Nephron (organoid): ENCODE measurements around the gene LEFTY2.

ENCODE experiments used
- H3K27ac Mint-ChIP-seq, 3 experiments: 2 replicates each; pipeline ENCODE4 v1.8.0; 2020; ENCODE audit warnings: mixed read lengths in 3 of 3, mild to moderate bottlenecking in 2 of 3, moderate library complexity in 1 of 3
- H3K27me3 Mint-ChIP-seq: 2 replicates; pipeline ENCODE4 v1.8.0; 2021; ENCODE audit warnings: low read depth, mild to moderate bottlenecking, moderate library complexity, mixed read lengths
- H3K36me3 Mint-ChIP-seq: 2 replicates; pipeline ENCODE4 v1.8.0; 2020; ENCODE audit warnings: low read depth, mixed read lengths
- H3K4me1 Mint-ChIP-seq: 2 replicates; pipeline ENCODE4 v1.8.0; 2020; ENCODE audit warnings: mixed read lengths
- H3K4me3 Mint-ChIP-seq, 3 experiments: 2 replicates each; pipeline ENCODE4 v1.8.0; 2020; ENCODE audit warnings: mild to moderate bottlenecking in 3 of 3, mixed read lengths in 3 of 3, moderate library complexity in 2 of 3
- H3K9me3 Mint-ChIP-seq: 2 replicates; pipeline ENCODE4 v1.8.0; 2020; ENCODE audit warnings: mixed read lengths
- CTCF ChIP-seq, 3 experiments: fragments of 200-600 bp; sonication (generic); IDR thresholded peaks; one replicate each; pipeline ENCODE4 v1.5.0; 2021; ENCODE audit warnings: antibody characterized with exemption in 3 of 3; ENCODE audit not compliant: unreplicated experiment in 3 of 3

The LEFTY2 gene

GRCh38 chr1:225923692-225924555 lies 17.1 kb downstream of the LEFTY2 start, which contains the start of gene PYCR2:
Gene PYCR2 (minus strand): TSS chr1:225924250. CDS start chr1:225924110, 140 bp downstream.
- Mint-ChIP-seq H3K4me3 (peak within 1 kb of the TSS; percentile 94 to 97 (median 97)), H3K9me3 (no peaks in the 10 kb centered on the region), H3K27ac (peak within 1 kb of the TSS; percentile 92 to 97 (median 97)), H3K36me3 (peaks cover 9% of the 10 kb centered on the region), H3K27me3 (peaks cover 3% of the 10 kb centered on the region), H3K4me1 (peaks cover 6% of the 10 kb centered on the region)
- no peak for TF ChIP-seq CTCF (IDR thresholded peaks at IDR 0.05; ENCODE audit: unreplicated experiment in 3 of 3)

GRCh38 chr1:225923381-225923691 lies 17.7 kb downstream of the LEFTY2 start:
- H3K9me3 Mint-ChIP-seq = no peaks in the 10 kb centered on the region
- H3K27me3 Mint-ChIP-seq = peaks cover 3% of the 10 kb centered on the region
- H3K27ac Mint-ChIP-seq = peak overlapping the region; percentile 92 to 97 (median 97)
- H3K4me1 Mint-ChIP-seq = peaks cover 6% of the 10 kb centered on the region
- peaks cover 9% of the 10 kb centered on the region for H3K36me3 Mint-ChIP-seq
- no peak for TF ChIP-seq CTCF (IDR thresholded peaks at IDR 0.05; ENCODE audit: unreplicated experiment in 3 of 3)
- peak overlapping the region; percentile 94 to 97 (median 97) for H3K4me3 Mint-ChIP-seq

- Mint-ChIP-seq H3K9me3 (no peaks in the 10 kb centered on the region), H3K4me3 (peak overlapping the region; percentile 94 to 97 (median 97)), H3K27ac (peak overlapping the region in 1 of 3 experiments; percentile 48), H3K36me3 (peaks cover 17% of the 10 kb centered on the region), H3K4me1 (peaks cover 6% of the 10 kb centered on the region), H3K27me3 (peaks cover 3% of the 10 kb centered on the region)
- TF ChIP-seq CTCF (IDR thresholded peaks at IDR 0.05; ENCODE audit: unreplicated experiment in 3 of 3) = no peak
These were observed 19.0 kb downstream of the LEFTY2 start for GRCh38 chr1:225921734-225922709.

GRCh38 chr1:225919906-225920305 lies 21.1 kb downstream of the LEFTY2 start:
- no peaks in the 10 kb centered on the region for H3K9me3 Mint-ChIP-seq
- TF ChIP-seq CTCF (IDR thresholded peaks at IDR 0.05; ENCODE audit: unreplicated experiment in 3 of 3) = no peak
- peak overlapping the region in 1 of 3 experiments; percentile 40 for H3K4me3 Mint-ChIP-seq
- H3K36me3 Mint-ChIP-seq = peaks cover 28% of the 10 kb centered on the region
- peaks cover 12% of the 10 kb centered on the region for H3K4me1 Mint-ChIP-seq
- H3K27ac Mint-ChIP-seq = peak overlapping the region in 2 of 3 experiments; percentile 52 to 56
- H3K27me3 Mint-ChIP-seq = peaks cover 3% of the 10 kb centered on the region

GRCh38 chr1:225918280-225918679 lies 22.7 kb downstream of the LEFTY2 start:
- peaks cover 35% of the 10 kb centered on the region for H3K36me3 Mint-ChIP-seq
- no peak overlapping the region for H3K27ac Mint-ChIP-seq
- no peak overlapping the region for H3K4me3 Mint-ChIP-seq
- no peak for TF ChIP-seq CTCF (IDR thresholded peaks at IDR 0.05; ENCODE audit: unreplicated experiment in 3 of 3)
- H3K9me3 Mint-ChIP-seq = no peaks in the 10 kb centered on the region
- peaks cover 3% of the 10 kb centered on the region for H3K27me3 Mint-ChIP-seq
- peaks cover 12% of the 10 kb centered on the region for H3K4me1 Mint-ChIP-seq
